Ascending aorta (tissue), 2 donors: ENCODE results near the gene FBXL4. TPM values are rescaled to one million over a fixed set of nuclear protein-coding genes. Genes with fewer than 3 reads are reported as not detected.

Source experiments
- DNase-seq, 2 donors: peaks; one replicate each; pipeline ENCODE4 v3.0.0-alpha.2; 2019; ENCODE audit warnings: low spot score in 2 of 2
- H3K27ac ChIP-seq, 2 donors: fragments of 200-600 bp; sonication (generic); one replicate each; pipeline ENCODE4 v1.5.1; 2016 to 2017; ENCODE audit warnings: mild to moderate bottlenecking in 1 of 2
- H3K27me3 ChIP-seq: fragments of 200-600 bp; sonication (generic); one replicate; pipeline ENCODE4 v1.5.1; 2017
- H3K36me3 ChIP-seq, 2 donors: fragments of 200-600 bp; sonication (generic); one replicate each; pipeline ENCODE4 v1.5.1; 2016
- H3K4me1 ChIP-seq, 2 donors: fragments of 200-600 bp; sonication (generic); one replicate each; pipeline ENCODE4 v1.5.1; 2016 to 2017; ENCODE audit warnings: mild to moderate bottlenecking in 1 of 2
- H3K4me3 ChIP-seq, 2 donors: fragments of 200-600 bp; sonication (generic); one replicate each; pipeline ENCODE4 v1.5.1; 2016 to 2017; ENCODE audit warnings: mild to moderate bottlenecking in 1 of 2
- H3K9me3 ChIP-seq, 2 donors: fragments of 200-600 bp; sonication (generic); one replicate each; pipeline ENCODE4 v1.5.1; 2016
- intact Hi-C: fragments of 100-400 bp; cut with DNase I; formaldehyde crosslinking; loops from one replicate; pipeline ENCODE4 v1.15.1; 2023
- total RNA-seq: library from RNA; depleted of rRNA; stranded (reverse); fragments of >200 nt; gene quantifications from one replicate; pipeline ENCODE4 v1.1.0, GENCODE V29; 2016
- TF ChIP-seq, protein P1 (sequence below), 3 experiments: fragments of 200-600 bp in 2 of 3; fragments of 450-650 bp in 1 of 3; sonication (generic) in 2 of 3; IDR thresholded peaks; one replicate each; pipeline ENCODE4 v1.5.1; 2016 to 2019; ENCODE audit warnings: antibody characterized with exemption in 3 of 3, mild to moderate bottlenecking in 1 of 3, moderate library complexity in 1 of 3

The FBXL4 gene
- total RNA-seq, 1 donor from 2014 or later: 9.4 TPM

- peaks cover 0 to 11% of the 10 kb centered on the region in 2 donors for H3K4me1 ChIP-seq
- no peak overlapping the region for H3K27ac ChIP-seq
- H3K9me3 ChIP-seq: no peaks in the 10 kb centered on the region
- no peak for DNase-seq
- no peak overlapping the region for H3K4me3 ChIP-seq
- intact Hi-C loops: loop anchor here (5.0 kb wide), 1 partner anchor 37 kb away; the partner anchor contains the start of gene FBXL4
- no peaks in the 10 kb centered on the region for H3K27me3 ChIP-seq
- no peaks in the 10 kb centered on the region for H3K36me3 ChIP-seq
- TF ChIP-seq, protein P1, sequence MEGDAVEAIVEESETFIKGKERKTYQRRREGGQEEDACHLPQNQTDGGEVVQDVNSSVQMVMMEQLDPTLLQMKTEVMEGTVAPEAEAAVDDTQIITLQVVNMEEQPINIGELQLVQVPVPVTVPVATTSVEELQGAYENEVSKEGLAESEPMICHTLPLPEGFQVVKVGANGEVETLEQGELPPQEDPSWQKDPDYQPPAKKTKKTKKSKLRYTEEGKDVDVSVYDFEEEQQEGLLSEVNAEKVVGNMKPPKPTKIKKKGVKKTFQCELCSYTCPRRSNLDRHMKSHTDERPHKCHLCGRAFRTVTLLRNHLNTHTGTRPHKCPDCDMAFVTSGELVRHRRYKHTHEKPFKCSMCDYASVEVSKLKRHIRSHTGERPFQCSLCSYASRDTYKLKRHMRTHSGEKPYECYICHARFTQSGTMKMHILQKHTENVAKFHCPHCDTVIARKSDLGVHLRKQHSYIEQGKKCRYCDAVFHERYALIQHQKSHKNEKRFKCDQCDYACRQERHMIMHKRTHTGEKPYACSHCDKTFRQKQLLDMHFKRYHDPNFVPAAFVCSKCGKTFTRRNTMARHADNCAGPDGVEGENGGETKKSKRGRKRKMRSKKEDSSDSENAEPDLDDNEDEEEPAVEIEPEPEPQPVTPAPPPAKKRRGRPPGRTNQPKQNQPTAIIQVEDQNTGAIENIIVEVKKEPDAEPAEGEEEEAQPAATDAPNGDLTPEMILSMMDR (IDR thresholded peaks at IDR 0.05): no peak
These were observed 36.4 kb upstream of the FBXL4 start for GRCh38 chr6:98984121-98984520.

DNA sequence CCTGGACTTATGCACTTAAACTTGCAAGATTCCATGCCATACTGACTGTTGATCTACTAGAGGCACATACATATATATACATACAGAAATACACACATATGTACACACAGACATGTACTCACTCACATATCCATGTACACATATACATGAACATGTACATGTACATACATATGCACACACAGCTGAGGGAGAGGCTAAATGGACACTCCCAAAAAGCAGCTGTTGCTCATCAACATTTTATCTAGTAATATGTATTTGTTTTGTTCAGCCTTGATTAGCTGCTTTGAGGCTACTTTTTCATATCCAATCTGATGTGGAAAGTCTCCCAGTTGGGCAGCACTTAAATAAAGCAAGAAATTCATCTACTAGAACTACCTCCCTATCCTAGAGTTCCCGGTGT, 33.7 kb upstream of the FBXL4 start:
- no peak overlapping the region for H3K27ac ChIP-seq
- no peak for DNase-seq
- H3K36me3 ChIP-seq: no peaks in the 10 kb centered on the region
- peaks cover 0 to 20% of the 10 kb centered on the region in 2 donors for H3K4me1 ChIP-seq
- H3K27me3 ChIP-seq: no peaks in the 10 kb centered on the region
- no peaks in the 10 kb centered on the region for H3K9me3 ChIP-seq
- TF ChIP-seq, protein P1 (IDR thresholded peaks at IDR 0.05): no peak
- no peak overlapping the region for H3K4me3 ChIP-seq
- intact Hi-C loops: loop anchor here (5.0 kb wide), 1 partner anchor 34 kb away; the partner anchor contains the start of gene FBXL4

DNA sequence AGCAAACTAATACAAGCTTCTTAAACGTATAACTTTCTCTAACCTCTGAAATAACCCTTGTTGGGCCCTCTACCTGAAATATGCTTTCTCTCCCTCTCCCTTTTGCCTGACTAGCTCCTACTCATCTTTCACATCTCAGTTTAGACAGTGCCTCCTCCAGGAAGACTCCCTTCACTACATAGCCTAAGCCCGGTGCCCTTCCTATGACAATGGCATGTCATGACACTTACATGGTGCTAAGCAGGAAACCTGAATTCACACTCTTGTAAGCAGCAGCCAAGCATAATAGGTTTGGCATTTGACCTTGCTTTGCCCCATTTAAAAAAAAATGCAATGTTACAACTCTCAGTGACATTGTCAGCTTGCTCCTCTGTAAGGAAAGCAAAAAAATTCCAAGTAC, 33.1 kb upstream of the FBXL4 start:
- no peaks in the 10 kb centered on the region for H3K36me3 ChIP-seq
- peak overlapping the region in 1 of 2 donors; percentile 12 for H3K27ac ChIP-seq
- intact Hi-C loops: loop anchor here (5.0 kb wide), 1 partner anchor 34 kb away; the partner anchor contains the start of gene FBXL4
- TF ChIP-seq, protein P1 (IDR thresholded peaks at IDR 0.05): no peak
- no peak for DNase-seq
- H3K27me3 ChIP-seq: no peaks in the 10 kb centered on the region
- H3K9me3 ChIP-seq: no peaks in the 10 kb centered on the region
- H3K4me3 ChIP-seq: no peak overlapping the region
- peaks cover 0 to 20% of the 10 kb centered on the region in 2 donors for H3K4me1 ChIP-seq

DNA sequence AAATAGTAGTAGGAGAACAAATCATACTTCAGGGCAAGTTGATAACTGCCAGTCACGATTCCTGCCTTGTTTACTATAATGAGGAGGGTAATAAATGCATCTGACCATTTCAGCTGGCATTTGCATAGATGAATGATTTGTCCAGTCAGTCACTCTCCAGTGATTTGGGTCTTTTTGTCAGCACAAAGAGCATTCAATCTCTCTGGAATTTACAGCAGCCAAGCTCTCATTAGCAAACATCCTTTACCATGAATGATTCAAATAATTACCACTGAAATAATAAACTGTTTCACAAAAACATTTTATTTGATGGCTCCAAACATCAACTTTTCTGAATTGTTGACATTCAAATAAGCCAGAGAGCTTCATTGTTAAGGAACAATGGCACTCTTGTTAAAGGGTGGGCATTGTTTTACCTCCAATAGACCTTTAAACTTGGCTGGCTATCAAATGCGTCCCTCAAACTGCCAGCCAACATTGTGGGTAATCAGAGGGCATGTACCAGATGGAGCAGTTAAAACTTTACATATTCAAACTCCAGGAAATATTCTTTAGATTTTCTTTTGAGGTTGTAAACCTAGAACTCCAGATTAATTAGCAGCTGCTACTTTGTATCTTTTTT, 30.0 kb upstream of the FBXL4 start:
- intact Hi-C loops: no loop called here
- no peaks in the 10 kb centered on the region for H3K9me3 ChIP-seq
- DNase-seq: no peak
- H3K36me3 ChIP-seq: no peaks in the 10 kb centered on the region
- TF ChIP-seq, protein P1 (IDR thresholded peaks at IDR 0.05): no peak
- no peak overlapping the region for H3K27ac ChIP-seq
- H3K27me3 ChIP-seq: no peaks in the 10 kb centered on the region
- H3K4me3 ChIP-seq: no peak overlapping the region
- peaks cover 0 to 20% of the 10 kb centered on the region in 2 donors for H3K4me1 ChIP-seq

- Histone ChIP-seq H3K4me1 (peaks cover 0 to 20% of the 10 kb centered on the region in 2 donors), H3K27ac (no peak overlapping the region), H3K36me3 (no peaks in the 10 kb centered on the region), H3K27me3 (no peaks in the 10 kb centered on the region), H3K9me3 (no peaks in the 10 kb centered on the region), H3K4me3 (no peak overlapping the region)
- TF ChIP-seq, protein P1 (IDR thresholded peaks at IDR 0.05): no peak
- DNase-seq: no peak
- intact Hi-C loops: no loop called here
These were observed 29.1 kb upstream of the FBXL4 start for GRCh38 chr6:98976674-98977385.
